OCI-LY7 (cell line): ENCODE data around the gene SCYGR7. TPM values are rescaled to one million over a fixed set of nuclear protein-coding genes. Genes with fewer than 3 reads are reported as not detected.

Experiments
- Bru-seq: library from RNA; stranded (reverse); fragments of 400-500 nt; gene quantifications from one replicate; lab custom pipeline; 2021; lab: Mats Ljungman, UMichigan
- BruChase-seq, 2 experiments: library from RNA; stranded (reverse); fragments of 400-500 nt; gene quantifications; one replicate each; lab custom pipeline; 2021; lab: Mats Ljungman, UMichigan
- BruUV-seq: library from RNA; stranded (reverse); fragments of 400-500 nt; replicated peaks from 2 replicates; lab custom pipeline; 2021; lab: Mats Ljungman, UMichigan
- CTCF ChIA-PET: fragments of 300-600 bp; sonication (Branson Sonifier 250); formaldehyde crosslinking; loops from one replicate; lab custom pipeline; 2022; ENCODE audit warnings: antibody characterized with exemption; ENCODE audit not compliant: unreplicated experiment; lab: Charles Lee
- POLR2A ChIA-PET: fragments of 300-600 bp; sonication (Branson Sonifier 250); formaldehyde crosslinking; loops from one replicate; lab custom pipeline; 2022; ENCODE audit warnings: antibody characterized with exemption; lab: Charles Lee
- DNase-seq: peaks from one replicate; pipeline ENCODE4 v3.0.0-alpha.2; 2015; ENCODE audit warnings: low spot score
- H2AFZ ChIP-seq: fragments of 200-600 bp; sonication (generic), shearing (Covaris generic); 2 replicates; pipeline ENCODE4 v1.6.1; 2014; ENCODE audit warnings: mild to moderate bottlenecking, antibody characterized with exemption, low read length, moderate library complexity
- H3K27ac ChIP-seq: fragments of 200-600 bp; sonication (generic); 2 replicates; pipeline ENCODE4 v1.5.1; 2014; ENCODE audit warnings: mixed run types, low read depth, mild to moderate bottlenecking, moderate library complexity, low read length, inconsistent platforms; ENCODE audit not compliant: poor library complexity, severe bottlenecking
- H3K36me3 ChIP-seq: fragments of 200-600 bp; sonication (generic); 2 replicates; pipeline ENCODE4 v1.6.1; 2014; ENCODE audit warnings: mild to moderate bottlenecking, antibody characterized with exemption, low read length, moderate library complexity, mixed read lengths; ENCODE audit not compliant: insufficient read depth
- H3K4me1 ChIP-seq: fragments of 200-600 bp; sonication (generic); 2 replicates; pipeline ENCODE4 v1.5.1; 2014; ENCODE audit warnings: mild to moderate bottlenecking, low read length; ENCODE audit not compliant: insufficient read depth, poor library complexity, severe bottlenecking
- H3K4me2 ChIP-seq: fragments of 200-600 bp; sonication (generic); 2 replicates; pipeline ENCODE4 v1.6.1; 2014; ENCODE audit warnings: mild to moderate bottlenecking, low read length
- H3K4me3 ChIP-seq: fragments of 200-600 bp; sonication (generic); 2 replicates; pipeline ENCODE4 v1.5.1; 2014; ENCODE audit warnings: mild to moderate bottlenecking, low read depth, low read length; ENCODE audit not compliant: poor library complexity, severe bottlenecking
- H3K79me2 ChIP-seq: fragments of 200-600 bp; sonication (generic); 2 replicates; pipeline ENCODE4 v1.6.1; 2016; ENCODE audit warnings: low read depth, mild to moderate bottlenecking, low read length, moderate library complexity, mixed read lengths; ENCODE audit not compliant: insufficient read depth
- H3K9me2 ChIP-seq: fragments of 200-600 bp; sonication (generic); 2 replicates; pipeline ENCODE4 v1.6.1; 2016; ENCODE audit warnings: mild to moderate bottlenecking, low read length, mixed read lengths; ENCODE audit not compliant: insufficient read depth
- H3K9me3 ChIP-seq: fragments of 200-600 bp; sonication (generic); 2 replicates; pipeline ENCODE4 v1.6.1; 2014; ENCODE audit warnings: mild to moderate bottlenecking, mixed run types, low read length, mixed read lengths
- H4K20me1 ChIP-seq: fragments of 200-600 bp; sonication (generic); 2 replicates; pipeline ENCODE4 v1.6.1; 2014; ENCODE audit warnings: mild to moderate bottlenecking, antibody characterized with exemption, low read length, moderate library complexity, mixed read lengths; ENCODE audit not compliant: insufficient read depth
- CTCF ChIP-seq: fragments of 200-600 bp; sonication (generic); conservative IDR thresholded peaks from 2 replicates; pipeline ENCODE4 v1.5.1; 2014; ENCODE audit warnings: mild to moderate bottlenecking, antibody characterized with exemption, low read length, moderate library complexity, mixed read lengths
- EZH2phosphoT487 ChIP-seq: fragments of 200-600 bp; sonication (generic); IDR thresholded peaks from 2 replicates; pipeline ENCODE4 v1.6.1; 2018; ENCODE audit warnings: low read depth, borderline replicate concordance, mild to moderate bottlenecking, mixed run types, antibody characterized with exemption, low read length, moderate library complexity, mixed read lengths
- intact Hi-C: fragments of 100-400 bp; cut with micrococcal nuclease; formaldehyde crosslinking; loops from one replicate; pipeline ENCODE4 v1.10.0; 2022; ENCODE audit not compliant: unreplicated experiment
- long read RNA-seq: library from polyadenylated mRNA; stranded (forward); transcript quantifications from one replicate; pipeline ENCODE4 v2.0.0, GENCODE V29; 2022
- total RNA-seq, 2 experiments: library from RNA; depleted of rRNA in 1 of 2; stranded (reverse); fragments of >200 nt in 1 of 2; shearing (Covaris generic) in 1 of 2; gene quantifications; 2 replicates each; pipeline ENCODE4 v1.2.3, GENCODE V29; 2014 to 2022

The SCYGR7 gene, protein sequence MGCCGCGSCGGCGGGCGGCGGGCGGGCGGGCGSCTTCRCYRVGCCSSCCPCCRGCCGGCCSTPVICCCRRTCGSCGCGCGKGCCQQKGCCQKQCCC
- total RNA-seq (2014; rRNA removed; shearing (Covaris generic)) (not detected in 2 replicates), total RNA-seq (2022) (not detected in 2 replicates), Bru-seq, nascent RNA (not detected), BruChase-seq, experiment 1, labeled RNA remaining after a 6-hour chase (not detected), BruChase-seq, experiment 2, labeled RNA remaining after a 2-hour chase (not detected)
- long read RNA-seq, result 0 reads

GRCh38 chr2:227728035-227728434 is at the start of gene SCYGR7:
Gene SCYGR7 (plus strand): TSS chr2:227728335. CDS start chr2:227728335, 0 bp downstream.
- DNase-seq, result no peak
- H3K79me2 ChIP-seq, result no peaks in the 10 kb centered on the region
- no peak within 1 kb of the TSS for H3K27ac ChIP-seq
- no peak within 1 kb of the TSS for H2AFZ ChIP-seq
- no peaks in the 10 kb centered on the region for H3K9me3 ChIP-seq
- no peaks in the 10 kb centered on the region for H4K20me1 ChIP-seq
- no peaks in the 10 kb centered on the region for H3K4me1 ChIP-seq
- intact Hi-C loops, result no loop called here
- CTCF ChIA-PET, result no interaction called here
- no peak within 1 kb of the TSS for H3K4me2 ChIP-seq
- TF ChIP-seq EZH2phosphoT487, result no peak
- no peak for TF ChIP-seq CTCF
- H3K9me2 ChIP-seq, result no peaks in the 10 kb centered on the region
- no TSS peak for BruUV-seq
- no peaks in the 10 kb centered on the region for H3K36me3 ChIP-seq
- no peak within 1 kb of the TSS for H3K4me3 ChIP-seq
- POLR2A ChIA-PET, result no interaction called here

GRCh38 chr2:227684258-227684657 is 43.9 kb upstream of the SCYGR7 start:
- Histone ChIP-seq H3K9me3 (no peaks in the 10 kb centered on the region), H3K36me3 (no peaks in the 10 kb centered on the region), H3K4me2 (no peak overlapping the region), H3K27ac (no peak overlapping the region), H3K4me3 (no peak overlapping the region), H2AFZ (no peak overlapping the region), H4K20me1 (no peaks in the 10 kb centered on the region), H3K9me2 (no peaks in the 10 kb centered on the region), H3K4me1 (no peaks in the 10 kb centered on the region), H3K79me2 (no peaks in the 10 kb centered on the region)
- POLR2A ChIA-PET, result interaction anchor here (0.7 kb wide), 1 partner anchor 138 kb away, joined by 3 read pairs; no protein-coding TSS in a partner anchor
- CTCF ChIA-PET, result no interaction called here
- BruUV-seq, result no TSS peak
- TF ChIP-seq EZH2phosphoT487 (no peak), CTCF (no peak)
- no peak for DNase-seq
- intact Hi-C loops, result no loop called here

DNA sequence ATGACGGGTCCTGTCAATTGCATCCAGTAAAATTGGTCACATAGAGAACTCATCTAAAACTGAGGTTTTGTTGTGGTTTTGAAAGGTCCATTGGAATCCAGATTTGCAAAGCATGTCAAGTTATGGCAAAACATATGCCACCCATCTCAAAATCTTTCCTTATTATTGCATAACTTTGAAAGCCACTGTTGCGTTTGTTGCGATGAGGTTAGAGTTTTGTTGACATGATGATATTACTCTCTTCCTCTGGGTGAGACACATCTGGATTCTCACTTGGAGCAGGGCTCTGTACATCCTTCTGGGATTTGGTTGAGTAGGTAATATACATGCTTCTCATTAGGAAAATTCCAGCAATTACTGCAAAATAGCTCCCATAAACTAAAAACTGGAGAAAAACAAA is 40.9 kb upstream of the SCYGR7 start:
- no peaks in the 10 kb centered on the region for H4K20me1 ChIP-seq
- no TSS peak for BruUV-seq
- no peak overlapping the region for H3K4me3 ChIP-seq
- H3K4me1 ChIP-seq, result no peaks in the 10 kb centered on the region
- no peak overlapping the region for H2AFZ ChIP-seq
- H3K27ac ChIP-seq, result no peak overlapping the region
- H3K4me2 ChIP-seq, result no peak overlapping the region
- DNase-seq, result no peak
- H3K9me2 ChIP-seq, result no peaks in the 10 kb centered on the region
- no peaks in the 10 kb centered on the region for H3K9me3 ChIP-seq
- ChIA-PET CTCF (no interaction called here), POLR2A (interaction anchor here (0.6 kb wide), 1 partner anchor 20 kb away, joined by 3 read pairs; no protein-coding TSS in a partner anchor)
- H3K79me2 ChIP-seq, result no peaks in the 10 kb centered on the region
- no peaks in the 10 kb centered on the region for H3K36me3 ChIP-seq
- no peak for TF ChIP-seq EZH2phosphoT487
- TF ChIP-seq CTCF, result no peak
- intact Hi-C loops, result no loop called here
